Omental fat pad (tissue), 4 donors: ENCODE results near the gene CACNA2D1. TPM values are rescaled to one million over a fixed set of nuclear protein-coding genes. Genes with fewer than 3 reads are reported as not detected.

ENCODE experiments used
- ATAC-seq: fragments of 150-250 bp; one replicate; pipeline ENCODE4 v1.9.1; 2016; ENCODE audit warnings: mild to moderate bottlenecking, moderate library complexity; ENCODE audit not compliant: low FRiP score
- DNase-seq: peaks from one replicate; pipeline ENCODE4 v3.0.0-alpha.2; 2019; ENCODE audit warnings: low spot score
- CTCF ChIP-seq, 3 donors: fragments of 450-650 bp; IDR thresholded peaks; one replicate each; pipeline ENCODE4 v1.5.1; 2016 to 2017; ENCODE audit warnings: antibody characterized with exemption in 3 of 3, mild to moderate bottlenecking in 3 of 3, moderate library complexity in 2 of 3
- total RNA-seq, 4 donors: library from RNA; depleted of rRNA; stranded (reverse); fragments of >200 nt; gene quantifications; one replicate each; pipeline ENCODE4 v1.1.0, GENCODE V29; 2016

Gene CACNA2D1
- total RNA-seq, 4 donors from 2014 or later, result 20.5 to 39.8 (median 29.3) TPM

- ATAC-seq (no peak), DNase-seq (no peak)
- TF ChIP-seq CTCF (IDR thresholded peaks at IDR 0.05), result no peak
Observed at GRCh38 chr7:82010416-82010815, 433.2 kb downstream of the CACNA2D1 start.

GRCh38 chr7:82007315-82007714, 436.3 kb downstream of the CACNA2D1 start:
- ATAC-seq (no peak), DNase-seq (no peak)
- no peak for TF ChIP-seq CTCF (IDR thresholded peaks at IDR 0.05)

GRCh38 chr7:82005056-82005455, 438.5 kb downstream of the CACNA2D1 start:
- no peak for DNase-seq
- TF ChIP-seq CTCF (IDR thresholded peaks at IDR 0.05), result no peak
- ATAC-seq, result no peak

- DNase-seq, result no peak
- ATAC-seq, result no peak
- TF ChIP-seq CTCF (IDR thresholded peaks at IDR 0.05), result no peak
Observed at GRCh38 chr7:81993186-81993585, 450.4 kb downstream of the CACNA2D1 start.

- no peak for TF ChIP-seq CTCF (IDR thresholded peaks at IDR 0.05)
- no peak for DNase-seq
- no peak for ATAC-seq
Observed at GRCh38 chr7:81990395-81990794, 453.2 kb downstream of the CACNA2D1 start.

GRCh38 chr7:81986723-81987470, 456.7 kb downstream of the CACNA2D1 start:
- DNase-seq (no peak), ATAC-seq (no peak)
- TF ChIP-seq CTCF (IDR thresholded peaks at IDR 0.05), result no peak

GRCh38 chr7:81983406-81983805, 460.2 kb downstream of the CACNA2D1 start:
- TF ChIP-seq CTCF (IDR thresholded peaks at IDR 0.05), result no peak
- DNase-seq (no peak), ATAC-seq (no peak)
